Stimulated activated CD8-positive, alpha-beta memory T cell treated with anti-CD3 and anti-CD28 coated beads, Interleukin-4, amount 100 ng/mL, for 1 hour (primary cell): Measurements from ENCODE around the gene TAF9B.
"Not testable (repeated sequence)": the region's sequence is repeated elsewhere in the genome, so short reads cannot be mapped to it uniquely, and the experiment has no call there.

Source experiments
- DNase-seq, 2 donors: peaks; one replicate each; pipeline ENCODE4 v3.0.0-alpha.2; 2020; ENCODE audit warnings: low read depth in 2 of 2, low spot score in 1 of 2

TAF9B gene

GRCh38 chrX:78139160-78140123, at the start of gene TAF9B:
TAF9B (minus strand) TSS chrX:78139650; CDS start chrX:78139611, 39 bp downstream.
- DNase-seq: peak; percentile 37 to 66

GRCh38 chrX:78182881-78183280, 43.4 kb upstream of the TAF9B start:
- no peak for DNase-seq

- DNase-seq: no peak
Measured at GRCh38 chrX:78181307-78181706, 41.9 kb upstream of the TAF9B start.

- no peak for DNase-seq
Measured at GRCh38 chrX:78168065-78168464, 28.6 kb upstream of the TAF9B start.

GRCh38 chrX:78165425-78165824, 26.0 kb upstream of the TAF9B start:
- DNase-seq: no peak

GRCh38 chrX:78163175-78163574, 23.7 kb upstream of the TAF9B start:
- not testable (repeated sequence) for DNase-seq

GRCh38 chrX:78160711-78161110, 21.3 kb upstream of the TAF9B start:
- DNase-seq: not testable (repeated sequence)

- not testable (repeated sequence) for DNase-seq
Measured at GRCh38 chrX:78157846-78158245, 18.4 kb upstream of the TAF9B start.

- not testable (repeated sequence) for DNase-seq
Measured at GRCh38 chrX:78157373-78157772, 17.9 kb upstream of the TAF9B start.

GRCh38 chrX:78147002-78147540, 7.6 kb upstream of the TAF9B start:
- not testable (repeated sequence) for DNase-seq

GRCh38 chrX:78140206-78140605, 756 bp upstream of the TAF9B start:
- DNase-seq: no peak

- no peak for DNase-seq
Measured at GRCh38 chrX:78133238-78133960, 6.1 kb downstream of the TAF9B start.

GRCh38 chrX:78131117-78131516, 8.3 kb downstream of the TAF9B start:
- DNase-seq: no peak

- no peak for DNase-seq
Measured at GRCh38 chrX:78130396-78130795, 9.1 kb downstream of the TAF9B start.

- no peak for DNase-seq
Measured at GRCh38 chrX:78129714-78130113, 9.7 kb downstream of the TAF9B start.

GRCh38 chrX:78125781-78126180, 13.7 kb downstream of the TAF9B start:
- not testable (repeated sequence) for DNase-seq

- DNase-seq: no peak
Measured at GRCh38 chrX:78125148-78125547, 14.3 kb downstream of the TAF9B start.

- no peak for DNase-seq
Measured at GRCh38 chrX:78124307-78124706, 15.1 kb downstream of the TAF9B start.

- DNase-seq: no peak
Measured at GRCh38 chrX:78123190-78123589, 16.3 kb downstream of the TAF9B start.

GRCh38 chrX:78119521-78120227, 19.8 kb downstream of the TAF9B start:
- no peak for DNase-seq

- no peak for DNase-seq
Measured at GRCh38 chrX:78118628-78119027, 20.8 kb downstream of the TAF9B start.
